Ishikawa (cell line): ENCODE measurements around the gene ABHD17C.

Experiments used
- CEBPB ChIP-seq: IDR thresholded peaks from 2 replicates; pipeline ENCODE4 v1.6.1; 2012
- CREB1 ChIP-seq: IDR thresholded peaks from 2 replicates; pipeline ENCODE4 v1.6.1; 2012; ENCODE audit warnings: low read depth
- EP300 ChIP-seq: IDR thresholded peaks from 2 replicates; pipeline ENCODE4 v1.6.1; 2012; ENCODE audit warnings: borderline replicate concordance
- TAF1 ChIP-seq: IDR thresholded peaks from 2 replicates; pipeline ENCODE4 v1.6.1; 2012; ENCODE audit warnings: low read depth, mild to moderate bottlenecking
- USF1 ChIP-seq: IDR thresholded peaks from 2 replicates; pipeline ENCODE4 v1.6.1; 2012

GRCh38 chr15:80697075-80697685 is 2.1 kb downstream of the ABHD17C start:
- TF ChIP-seq EP300 (no peak), CEBPB (no peak), TAF1 (no peak), USF1 (no peak), CREB1 (no peak)
